ENCODE results near the gene COL5A2.

DNA sequence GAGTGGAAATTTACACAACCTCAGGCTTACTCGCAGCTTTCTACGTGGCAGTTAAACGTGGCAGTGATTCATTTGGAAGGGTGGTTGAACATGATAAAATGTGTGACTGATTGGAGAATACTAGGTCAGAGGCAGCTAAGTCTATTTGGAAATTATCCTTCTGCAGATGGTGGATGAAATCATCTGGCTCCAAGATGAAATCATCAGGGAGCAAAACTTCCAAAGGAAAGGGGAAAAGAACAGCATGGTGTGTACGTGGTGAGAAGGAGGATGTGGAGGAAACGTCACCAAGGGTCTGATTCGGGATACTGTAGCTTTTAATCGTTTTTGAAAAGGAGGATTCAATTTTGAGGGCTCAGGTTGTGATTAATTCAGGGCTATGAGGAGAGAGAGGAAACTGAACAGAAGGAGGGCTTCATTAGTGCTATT is 157.5 kb downstream of the COL5A2 start:
- TF ChIP-seq, protein P1, sequence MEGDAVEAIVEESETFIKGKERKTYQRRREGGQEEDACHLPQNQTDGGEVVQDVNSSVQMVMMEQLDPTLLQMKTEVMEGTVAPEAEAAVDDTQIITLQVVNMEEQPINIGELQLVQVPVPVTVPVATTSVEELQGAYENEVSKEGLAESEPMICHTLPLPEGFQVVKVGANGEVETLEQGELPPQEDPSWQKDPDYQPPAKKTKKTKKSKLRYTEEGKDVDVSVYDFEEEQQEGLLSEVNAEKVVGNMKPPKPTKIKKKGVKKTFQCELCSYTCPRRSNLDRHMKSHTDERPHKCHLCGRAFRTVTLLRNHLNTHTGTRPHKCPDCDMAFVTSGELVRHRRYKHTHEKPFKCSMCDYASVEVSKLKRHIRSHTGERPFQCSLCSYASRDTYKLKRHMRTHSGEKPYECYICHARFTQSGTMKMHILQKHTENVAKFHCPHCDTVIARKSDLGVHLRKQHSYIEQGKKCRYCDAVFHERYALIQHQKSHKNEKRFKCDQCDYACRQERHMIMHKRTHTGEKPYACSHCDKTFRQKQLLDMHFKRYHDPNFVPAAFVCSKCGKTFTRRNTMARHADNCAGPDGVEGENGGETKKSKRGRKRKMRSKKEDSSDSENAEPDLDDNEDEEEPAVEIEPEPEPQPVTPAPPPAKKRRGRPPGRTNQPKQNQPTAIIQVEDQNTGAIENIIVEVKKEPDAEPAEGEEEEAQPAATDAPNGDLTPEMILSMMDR (conservative IDR thresholded peaks at IDR 0.05; ENCODE audit: low read length), result no peak
- TF ChIP-seq EZH2phosphoT487 (IDR thresholded peaks at IDR 0.05; ENCODE audit: borderline replicate concordance), result no peak
